H9 (cell line): ENCODE data around the gene APLP2. TPM values are rescaled to one million over a fixed set of nuclear protein-coding genes. Genes with fewer than 3 reads are reported as not detected.

ENCODE experiments used
- DNase-seq: peaks from one replicate; pipeline ENCODE4 v3.0.0-alpha.2; 2017
- H2AFZ ChIP-seq: one replicate; pipeline ENCODE4 v1.6.1; 2013; ENCODE audit warnings: mild to moderate bottlenecking, low read length, control low read depth, moderate library complexity
- H2AK5ac ChIP-seq: 2 replicates; pipeline ENCODE4 v1.6.1; 2013; ENCODE audit warnings: low read length, control low read depth, mixed read lengths; ENCODE audit not compliant: insufficient read length
- H2BK120ac ChIP-seq: one replicate; pipeline ENCODE4 v1.6.1; 2013; ENCODE audit warnings: low read depth, mild to moderate bottlenecking, low read length, control low read depth, inconsistent platforms; ENCODE audit not compliant: poor library complexity, severe bottlenecking
- H2BK12ac ChIP-seq: 2 replicates; pipeline ENCODE4 v1.6.1; 2013; ENCODE audit warnings: low read length, control low read depth, mixed read lengths, low read depth; ENCODE audit not compliant: insufficient read length
- H2BK15ac ChIP-seq: 2 replicates; pipeline ENCODE4 v1.6.1; 2013; ENCODE audit warnings: low read depth, low read length, control low read depth
- H2BK20ac ChIP-seq: one replicate; pipeline ENCODE4 v1.6.1; 2013; ENCODE audit warnings: low read depth, mild to moderate bottlenecking, low read length, control low read depth, inconsistent platforms; ENCODE audit not compliant: poor library complexity, severe bottlenecking
- H2BK5ac ChIP-seq: 2 replicates; pipeline ENCODE4 v1.6.1; 2013; ENCODE audit warnings: low read length, control low read depth, mixed read lengths; ENCODE audit not compliant: insufficient read length
- H3K14ac ChIP-seq: 2 replicates; pipeline ENCODE4 v1.6.1; 2013; ENCODE audit warnings: low read length, control low read depth; ENCODE audit not compliant: insufficient read depth
- H3K18ac ChIP-seq: 2 replicates; pipeline ENCODE4 v1.6.1; 2013; ENCODE audit warnings: low read depth, mild to moderate bottlenecking, mixed read lengths, low read length, control low read depth; ENCODE audit not compliant: insufficient read length
- H3K23ac ChIP-seq: 2 replicates; pipeline ENCODE4 v1.6.1; 2013; ENCODE audit warnings: low read length, control low read depth, mixed read lengths, low read depth; ENCODE audit not compliant: insufficient read length
- H3K23me2 ChIP-seq: 2 replicates; pipeline ENCODE4 v1.6.1; 2013; ENCODE audit warnings: low read depth, mild to moderate bottlenecking, mixed read lengths, low read length, control low read depth; ENCODE audit not compliant: insufficient read length, poor library complexity, severe bottlenecking
- H3K27ac ChIP-seq: 2 replicates; pipeline ENCODE4 v1.5.1; 2013; ENCODE audit warnings: low read length, control low read depth, mixed read lengths, low read depth; ENCODE audit not compliant: insufficient read length
- H3K27me3 ChIP-seq: 2 replicates; pipeline ENCODE4 v1.6.1; 2013; ENCODE audit warnings: low read length, control low read depth, inconsistent platforms; ENCODE audit not compliant: insufficient read depth
- H3K4ac ChIP-seq: 2 replicates; pipeline ENCODE4 v1.6.1; 2013; ENCODE audit warnings: low read depth, mild to moderate bottlenecking, control low read depth, inconsistent platforms, low read length, moderate library complexity
- H3K4me1 ChIP-seq: 2 replicates; pipeline ENCODE4 v1.6.1; 2013; ENCODE audit warnings: low read length, control low read depth, inconsistent platforms; ENCODE audit not compliant: insufficient read depth
- H3K4me2 ChIP-seq: 2 replicates; pipeline ENCODE4 v1.6.1; 2013; ENCODE audit warnings: low read length, control low read depth, mixed read lengths; ENCODE audit not compliant: insufficient read length, insufficient read depth
- H3K56ac ChIP-seq: 2 replicates; pipeline ENCODE4 v1.6.1; 2013; ENCODE audit warnings: low read depth, mild to moderate bottlenecking, mixed read lengths, low read length, control low read depth; ENCODE audit not compliant: insufficient read length
- H3K79me1 ChIP-seq: 2 replicates; pipeline ENCODE4 v1.6.1; 2013; ENCODE audit warnings: low read depth, mild to moderate bottlenecking, moderate library complexity, low read length, control low read depth, inconsistent platforms; ENCODE audit not compliant: insufficient read depth, poor library complexity, severe bottlenecking
- H3K79me2 ChIP-seq: 2 replicates; pipeline ENCODE4 v1.6.1; 2013; ENCODE audit warnings: low read length, control low read depth, inconsistent platforms; ENCODE audit not compliant: insufficient read depth
- H3K9ac ChIP-seq: 2 replicates; pipeline ENCODE4 v1.6.1; 2013; ENCODE audit warnings: low read length, control low read depth, mixed read lengths; ENCODE audit not compliant: insufficient read length; ENCODE audit errors: extremely low read depth
- H3K9me3 ChIP-seq: one replicate; pipeline ENCODE4 v1.6.1; 2013; ENCODE audit warnings: low read depth, low read length, inconsistent platforms; ENCODE audit not compliant: control insufficient read depth
- H3T11ph ChIP-seq: one replicate; pipeline ENCODE4 v1.6.1; 2013; ENCODE audit warnings: mild to moderate bottlenecking, low read length, control low read depth, inconsistent platforms
- H4K20me1 ChIP-seq: one replicate; pipeline ENCODE4 v1.6.1; 2013; ENCODE audit not compliant: control insufficient read depth, insufficient read length, insufficient read depth
- H4K5ac ChIP-seq: 2 replicates; pipeline ENCODE4 v1.6.1; 2013; ENCODE audit warnings: low read depth, mild to moderate bottlenecking, mixed read lengths, low read length, control low read depth; ENCODE audit not compliant: insufficient read length
- H4K8ac ChIP-seq: replicated peaks from 2 replicates; pipeline ENCODE4 v1.6.1; 2013; ENCODE audit warnings: low read length, control low read depth, mixed read lengths, low read depth; ENCODE audit not compliant: insufficient read length
- H4K91ac ChIP-seq: 2 replicates; pipeline ENCODE4 v1.6.1; 2013; ENCODE audit warnings: low read depth, mild to moderate bottlenecking, moderate library complexity, mixed read lengths, low read length, control low read depth; ENCODE audit not compliant: insufficient read length
- H3K27ac Mint-ChIP-seq, 3 experiments: 2 replicates in 2 of 3; 3 replicates in 1 of 3; pipeline ENCODE4 v1.8.0; 2020 to 2021; ENCODE audit warnings: mixed read lengths in 3 of 3, mild to moderate bottlenecking in 1 of 3, moderate library complexity in 1 of 3
- H3K27me3 Mint-ChIP-seq: 2 replicates; pipeline ENCODE4 v1.8.0; 2021; ENCODE audit warnings: low read depth, mild to moderate bottlenecking, moderate library complexity, mixed read lengths
- H3K36me3 Mint-ChIP-seq, 3 experiments: 2 replicates in 2 of 3; 3 replicates in 1 of 3; pipeline ENCODE4 v1.8.0; 2020 to 2021; ENCODE audit warnings: low read depth in 3 of 3, mixed read lengths in 3 of 3; ENCODE audit not compliant: insufficient read depth in 1 of 3
- H3K4me1 Mint-ChIP-seq, 2 experiments: 2 replicates each; pipeline ENCODE4 v1.8.0; 2020; ENCODE audit warnings: mixed read lengths in 2 of 2
- H3K4me3 Mint-ChIP-seq, 2 experiments: 2 replicates in 1 of 2; 3 replicates in 1 of 2; pipeline ENCODE4 v1.8.0; 2020 to 2021; ENCODE audit warnings: mild to moderate bottlenecking in 2 of 2, mixed read lengths in 2 of 2, moderate library complexity in 1 of 2
- H3K9me3 Mint-ChIP-seq, 2 experiments: 2 replicates in 1 of 2; 3 replicates in 1 of 2; pipeline ENCODE4 v1.8.0; 2020; ENCODE audit warnings: mild to moderate bottlenecking in 2 of 2, mixed read lengths in 2 of 2, moderate library complexity in 1 of 2
- WGBS: extraction: QIAGEN DNeasy Blood & Tissue Kit; methylation state at CpG from one replicate; pipeline ENCODE4 v1.1.7; 2013; ENCODE audit warnings: missing lambda C conversion rate, low lambda C conversion rate, mixed read lengths; ENCODE audit not compliant: insufficient read length; ENCODE audit errors: extremely low coverage; 5-methylcytosine and 5-hydroxymethylcytosine counted together
- total RNA-seq: library from RNA; stranded (reverse); gene quantifications from 2 replicates; pipeline ENCODE4 v1.2.1, GENCODE V29; 2021
- TF ChIP-seq, protein P1 (sequence below): fragments of 200-600 bp; sonication (generic); conservative IDR thresholded peaks from 3 replicates; pipeline ENCODE4 v1.8.0; 2021; ENCODE audit warnings: antibody characterized with exemption, mild to moderate bottlenecking

The APLP2 gene
- total RNA-seq, 1 experiment from 2014 or later, result 328 TPM

DNA sequence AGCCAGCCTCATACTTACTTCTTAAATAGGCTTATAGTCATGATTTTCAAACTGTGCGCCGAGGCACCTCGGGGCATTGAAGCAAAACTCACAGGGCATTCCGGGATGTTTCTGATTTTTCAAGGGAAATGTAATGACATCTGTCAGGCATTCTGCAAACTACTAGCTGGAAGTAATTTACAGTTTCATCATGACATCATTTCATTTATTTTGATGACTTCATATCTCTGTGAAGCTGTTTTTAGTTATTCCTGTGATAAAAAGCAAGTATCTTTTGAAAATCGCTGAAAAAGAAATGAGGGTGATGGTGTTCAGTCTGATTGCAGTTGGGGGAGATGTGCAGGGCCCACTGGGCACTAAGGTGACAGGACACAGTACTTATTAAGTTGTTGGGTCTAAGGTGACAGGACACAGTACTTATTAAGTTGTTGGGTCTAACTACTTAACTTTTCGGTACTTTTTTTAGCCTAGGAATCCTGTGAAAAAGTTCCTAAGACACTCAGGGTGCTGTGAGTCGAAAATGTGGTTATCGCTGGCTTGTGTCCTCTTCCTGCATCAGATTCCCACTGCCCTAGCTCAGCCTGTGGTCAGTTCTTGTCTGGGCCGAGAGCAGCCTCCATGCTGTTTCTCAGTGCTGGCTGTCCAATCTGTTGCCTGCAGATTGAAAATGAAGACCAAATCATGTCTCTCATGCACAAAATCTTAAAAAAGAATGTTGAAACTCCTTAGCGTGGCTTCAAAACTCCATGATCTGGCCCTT, 42.6 kb downstream of the APLP2 start:
- Histone ChIP-seq H3K27me3 (no peaks in the 10 kb centered on the region), H4K8ac (no peak overlapping the region), H3K4ac (no peak overlapping the region), H4K91ac (no peak overlapping the region), H2BK15ac (no peak overlapping the region), H3K27ac (no peak overlapping the region), H3K14ac (no peak overlapping the region), H3K79me2 (peaks cover 2% of the 10 kb centered on the region; the same call in 1 of the 2 replicates), H3K9me3 (no peaks in the 10 kb centered on the region), H2BK20ac (no peak overlapping the region), H3K4me1 (peaks cover 4% of the 10 kb centered on the region), H3K9ac (no peak overlapping the region), H2AK5ac (no peak overlapping the region), H3K56ac (no peak overlapping the region), H3K23ac (no peak overlapping the region), H3K23me2 (no peaks in the 10 kb centered on the region), H2BK5ac (no peak overlapping the region), H4K20me1 (no peaks in the 10 kb centered on the region), H2AFZ (no peak overlapping the region), H2BK120ac (no peak overlapping the region), H3K4me2 (no peak overlapping the region), H2BK12ac (no peak overlapping the region), H3K18ac (no peak overlapping the region), H4K5ac (no peak overlapping the region), H3K79me1 (no peaks in the 10 kb centered on the region), H3T11ph (no peak overlapping the region)
- TF ChIP-seq, protein P1, sequence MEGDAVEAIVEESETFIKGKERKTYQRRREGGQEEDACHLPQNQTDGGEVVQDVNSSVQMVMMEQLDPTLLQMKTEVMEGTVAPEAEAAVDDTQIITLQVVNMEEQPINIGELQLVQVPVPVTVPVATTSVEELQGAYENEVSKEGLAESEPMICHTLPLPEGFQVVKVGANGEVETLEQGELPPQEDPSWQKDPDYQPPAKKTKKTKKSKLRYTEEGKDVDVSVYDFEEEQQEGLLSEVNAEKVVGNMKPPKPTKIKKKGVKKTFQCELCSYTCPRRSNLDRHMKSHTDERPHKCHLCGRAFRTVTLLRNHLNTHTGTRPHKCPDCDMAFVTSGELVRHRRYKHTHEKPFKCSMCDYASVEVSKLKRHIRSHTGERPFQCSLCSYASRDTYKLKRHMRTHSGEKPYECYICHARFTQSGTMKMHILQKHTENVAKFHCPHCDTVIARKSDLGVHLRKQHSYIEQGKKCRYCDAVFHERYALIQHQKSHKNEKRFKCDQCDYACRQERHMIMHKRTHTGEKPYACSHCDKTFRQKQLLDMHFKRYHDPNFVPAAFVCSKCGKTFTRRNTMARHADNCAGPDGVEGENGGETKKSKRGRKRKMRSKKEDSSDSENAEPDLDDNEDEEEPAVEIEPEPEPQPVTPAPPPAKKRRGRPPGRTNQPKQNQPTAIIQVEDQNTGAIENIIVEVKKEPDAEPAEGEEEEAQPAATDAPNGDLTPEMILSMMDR, result no peak
- Mint-ChIP-seq H3K9me3 (peaks cover 1% of the 10 kb centered on the region in 2 experiments; a peak in 2 of 5 replicates), H3K4me3 (no peak overlapping the region), H3K27ac (peak overlapping the region in 2 of 3 experiments; percentile 66 to 70; a peak in 3 of 7 replicates), H3K4me1 (peaks cover 21% of the 10 kb centered on the region in 2 experiments), H3K27me3 (no peaks in the 10 kb centered on the region), H3K36me3 (peaks cover 31 to 58% (median 43%) of the 10 kb centered on the region in 3 experiments)
- WGBS, result no CpG with 5 or more reads among the region's 10 CpGs
- no peak for DNase-seq
